GM12878 (cell line): ENCODE measurements around the gene FNDC8. TPM values are rescaled to one million over a fixed set of nuclear protein-coding genes. Genes with fewer than 3 reads are reported as not detected.

Experiments
- ASH2L ChIP-seq: fragments of 300-600, 200-600 bp; sonication (generic); IDR thresholded peaks from 2 replicates; pipeline ENCODE4 v1.6.1; 2017; ENCODE audit warnings: low read depth, mild to moderate bottlenecking, borderline replicate concordance
- GATAD2B ChIP-seq: fragments of 450-650 bp; conservative IDR thresholded peaks from 2 replicates; pipeline ENCODE4 v1.6.1; 2017; ENCODE audit warnings: low read depth, mild to moderate bottlenecking, moderate library complexity
- HCFC1 ChIP-seq: fragments of 150-350 bp; IDR thresholded peaks from 2 replicates; pipeline ENCODE4 v1.6.1; 2014; ENCODE audit warnings: low read length
- LARP7 ChIP-seq: fragments of 450-650 bp; IDR thresholded peaks from 2 replicates; pipeline ENCODE4 v1.6.1; 2017; ENCODE audit warnings: mild to moderate bottlenecking
- MLLT1 ChIP-seq: fragments of 450-650 bp; IDR thresholded peaks from 2 replicates; pipeline ENCODE4 v1.6.1; 2016; ENCODE audit warnings: mild to moderate bottlenecking
- PML ChIP-seq: IDR thresholded peaks from 2 replicates; pipeline ENCODE4 v1.6.1; 2012; ENCODE audit warnings: low read length, inconsistent platforms
- RUNX3 ChIP-seq: IDR thresholded peaks from 2 replicates; pipeline ENCODE4 v1.6.1; 2012; ENCODE audit warnings: low read length, inconsistent platforms
- TARDBP ChIP-seq: IDR thresholded peaks from 2 replicates; pipeline ENCODE4 v1.6.1; 2016; ENCODE audit warnings: borderline replicate concordance
- ZNF622 ChIP-seq: fragments of 450-650 bp; IDR thresholded peaks from 2 replicates; pipeline ENCODE4 v1.6.1; 2017; ENCODE audit warnings: mild to moderate bottlenecking, inconsistent platforms
- polyA plus RNA-seq, 11 experiments: library from polyadenylated mRNA; depleted of rRNA in 4 of 11; unstranded in 6 of 11; stranded (reverse) in 5 of 11; fragments of >200 nt; fragmentation: Nextera tagmentation in 4 of 11; fragmentation: Illumina TruSeq in 1 of 11; extraction: Ambion mirVana in 4 of 11; extraction: Trizol in 1 of 11; gene quantifications; 1 replicate in 1 of 11; 2 replicates in 10 of 11; pipeline versions ENCODE4 v1.2.1 to v1.2.3, GENCODE V29; 2011 to 2016; ENCODE audit warnings: inconsistent platforms in 2 of 11, missing spikeins in 2 of 11, low read depth in 1 of 11
- total RNA-seq, 4 experiments: library from RNA; depleted of rRNA in 3 of 4; stranded (reverse); fragments of >200 nt in 3 of 4; fragmentation: Illumina TruSeq in 1 of 4; extraction: Trizol in 1 of 4; gene quantifications; 2 replicates each; pipeline versions ENCODE4 v1.2.1 to v1.2.3, GENCODE V29; 2013 to 2021
- TF ChIP-seq, protein P1 (sequence below): fragments of 450-650 bp; IDR thresholded peaks from 2 replicates; pipeline ENCODE4 v1.6.1; 2016; ENCODE audit warnings: mild to moderate bottlenecking, moderate library complexity, borderline replicate concordance
- TF ChIP-seq, protein P2 (sequence below): IDR thresholded peaks from 2 replicates; pipeline ENCODE4 v1.6.1; 2012; ENCODE audit warnings: mild to moderate bottlenecking, low read depth, low read length

FNDC8 gene
- total and polyA plus RNA-seq, 10 of the 15 experiments (the other 5 are each of a cell fraction or from before 2014, with no cell fraction given) = 0.06 to 0.15 (median 0.11) TPM; not detected in 7

DNA sequence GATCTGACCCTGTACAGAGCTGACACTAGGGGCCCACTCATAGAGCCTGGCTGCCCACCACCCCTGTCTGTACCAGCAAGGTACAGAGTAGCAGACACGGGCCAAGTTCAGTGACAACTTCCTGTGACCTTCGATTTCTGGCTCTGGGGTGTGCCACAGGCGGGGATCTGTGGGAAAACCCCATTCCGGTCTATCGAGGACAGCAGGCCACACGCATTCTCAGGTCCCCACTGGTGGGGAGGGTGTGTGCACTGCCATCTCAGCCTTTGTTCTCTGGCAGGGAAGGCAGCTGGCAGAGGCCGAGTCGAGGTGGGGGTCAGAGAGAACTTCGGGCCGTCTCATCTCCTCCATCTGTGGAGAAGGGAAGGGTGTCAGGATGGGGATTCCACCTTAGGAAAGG is 10.7 kb downstream of the FNDC8 start (continued):
- TF ChIP-seq, protein P1, sequence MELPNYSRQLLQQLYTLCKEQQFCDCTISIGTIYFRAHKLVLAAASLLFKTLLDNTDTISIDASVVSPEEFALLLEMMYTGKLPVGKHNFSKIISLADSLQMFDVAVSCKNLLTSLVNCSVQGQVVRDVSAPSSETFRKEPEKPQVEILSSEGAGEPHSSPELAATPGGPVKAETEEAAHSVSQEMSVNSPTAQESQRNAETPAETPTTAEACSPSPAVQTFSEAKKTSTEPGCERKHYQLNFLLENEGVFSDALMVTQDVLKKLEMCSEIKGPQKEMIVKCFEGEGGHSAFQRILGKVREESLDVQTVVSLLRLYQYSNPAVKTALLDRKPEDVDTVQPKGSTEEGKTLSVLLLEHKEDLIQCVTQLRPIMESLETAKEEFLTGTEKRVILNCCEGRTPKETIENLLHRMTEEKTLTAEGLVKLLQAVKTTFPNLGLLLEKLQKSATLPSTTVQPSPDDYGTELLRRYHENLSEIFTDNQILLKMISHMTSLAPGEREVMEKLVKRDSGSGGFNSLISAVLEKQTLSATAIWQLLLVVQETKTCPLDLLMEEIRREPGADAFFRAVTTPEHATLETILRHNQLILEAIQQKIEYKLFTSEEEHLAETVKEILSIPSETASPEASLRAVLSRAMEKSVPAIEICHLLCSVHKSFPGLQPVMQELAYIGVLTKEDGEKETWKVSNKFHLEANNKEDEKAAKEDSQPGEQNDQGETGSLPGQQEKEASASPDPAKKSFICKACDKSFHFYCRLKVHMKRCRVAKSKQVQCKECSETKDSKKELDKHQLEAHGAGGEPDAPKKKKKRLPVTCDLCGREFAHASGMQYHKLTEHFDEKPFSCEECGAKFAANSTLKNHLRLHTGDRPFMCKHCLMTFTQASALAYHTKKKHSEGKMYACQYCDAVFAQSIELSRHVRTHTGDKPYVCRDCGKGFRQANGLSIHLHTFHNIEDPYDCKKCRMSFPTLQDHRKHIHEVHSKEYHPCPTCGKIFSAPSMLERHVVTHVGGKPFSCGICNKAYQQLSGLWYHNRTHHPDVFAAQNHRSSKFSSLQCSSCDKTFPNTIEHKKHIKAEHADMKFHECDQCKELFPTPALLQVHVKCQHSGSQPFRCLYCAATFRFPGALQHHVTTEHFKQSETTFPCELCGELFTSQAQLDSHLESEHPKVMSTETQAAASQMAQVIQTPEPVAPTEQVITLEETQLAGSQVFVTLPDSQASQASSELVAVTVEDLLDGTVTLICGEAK = no peak
- no peak for TF ChIP-seq HCFC1
- no peak for TF ChIP-seq TARDBP
- TF ChIP-seq PML = no peak
- TF ChIP-seq LARP7 = no peak
- TF ChIP-seq ZNF622 = no peak
- no peak for TF ChIP-seq ASH2L
- no peak for TF ChIP-seq MLLT1
- TF ChIP-seq, protein P2, sequence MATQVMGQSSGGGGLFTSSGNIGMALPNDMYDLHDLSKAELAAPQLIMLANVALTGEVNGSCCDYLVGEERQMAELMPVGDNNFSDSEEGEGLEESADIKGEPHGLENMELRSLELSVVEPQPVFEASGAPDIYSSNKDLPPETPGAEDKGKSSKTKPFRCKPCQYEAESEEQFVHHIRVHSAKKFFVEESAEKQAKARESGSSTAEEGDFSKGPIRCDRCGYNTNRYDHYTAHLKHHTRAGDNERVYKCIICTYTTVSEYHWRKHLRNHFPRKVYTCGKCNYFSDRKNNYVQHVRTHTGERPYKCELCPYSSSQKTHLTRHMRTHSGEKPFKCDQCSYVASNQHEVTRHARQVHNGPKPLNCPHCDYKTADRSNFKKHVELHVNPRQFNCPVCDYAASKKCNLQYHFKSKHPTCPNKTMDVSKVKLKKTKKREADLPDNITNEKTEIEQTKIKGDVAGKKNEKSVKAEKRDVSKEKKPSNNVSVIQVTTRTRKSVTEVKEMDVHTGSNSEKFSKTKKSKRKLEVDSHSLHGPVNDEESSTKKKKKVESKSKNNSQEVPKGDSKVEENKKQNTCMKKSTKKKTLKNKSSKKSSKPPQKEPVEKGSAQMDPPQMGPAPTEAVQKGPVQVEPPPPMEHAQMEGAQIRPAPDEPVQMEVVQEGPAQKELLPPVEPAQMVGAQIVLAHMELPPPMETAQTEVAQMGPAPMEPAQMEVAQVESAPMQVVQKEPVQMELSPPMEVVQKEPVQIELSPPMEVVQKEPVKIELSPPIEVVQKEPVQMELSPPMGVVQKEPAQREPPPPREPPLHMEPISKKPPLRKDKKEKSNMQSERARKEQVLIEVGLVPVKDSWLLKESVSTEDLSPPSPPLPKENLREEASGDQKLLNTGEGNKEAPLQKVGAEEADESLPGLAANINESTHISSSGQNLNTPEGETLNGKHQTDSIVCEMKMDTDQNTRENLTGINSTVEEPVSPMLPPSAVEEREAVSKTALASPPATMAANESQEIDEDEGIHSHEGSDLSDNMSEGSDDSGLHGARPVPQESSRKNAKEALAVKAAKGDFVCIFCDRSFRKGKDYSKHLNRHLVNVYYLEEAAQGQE = no peak
- no peak for TF ChIP-seq GATAD2B
- TF ChIP-seq RUNX3 = no peak
